Measurements from ENCODE around the gene MKNK2.
"Not testable (repeated sequence)": the region's sequence is repeated elsewhere in the genome, so short reads cannot be mapped to it uniquely, and the experiment has no call there.

Gene MKNK2

DNA sequence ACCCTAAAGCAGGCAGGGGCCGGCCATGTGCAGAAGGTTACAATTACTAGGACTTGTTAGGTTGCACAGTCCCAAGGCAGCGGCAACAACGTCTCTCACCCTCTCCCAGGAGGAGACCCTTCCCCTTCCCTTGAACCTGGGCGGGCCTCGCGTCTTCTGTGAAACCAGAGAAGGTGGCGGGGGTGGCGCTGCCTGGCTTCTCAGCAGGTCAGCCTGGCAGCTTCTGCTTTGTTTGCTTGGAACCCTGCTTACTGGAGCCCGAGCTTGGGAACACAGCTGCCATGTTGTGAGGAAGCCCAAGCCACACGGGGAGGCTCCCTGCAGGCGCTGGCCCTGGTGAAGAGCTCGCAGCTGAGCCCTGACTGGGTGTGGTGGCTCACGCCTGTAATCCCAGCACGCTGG lies 15.5 kb downstream of the MKNK2 start:
- H3K9me3 Mint-ChIP-seq = peaks cover 3% of the 10 kb centered on the region
- DNase-seq (ENCODE audit: low spot score in 2 of 2) (no peak), ATAC-seq (no peak)
- H3K27ac Mint-ChIP-seq = no peak overlapping the region
- H3K36me3 Mint-ChIP-seq = peaks cover 60% of the 10 kb centered on the region
- H3K4me3 Mint-ChIP-seq = no peak overlapping the region
- H3K4me1 Mint-ChIP-seq = peaks cover 33% of the 10 kb centered on the region

DNA sequence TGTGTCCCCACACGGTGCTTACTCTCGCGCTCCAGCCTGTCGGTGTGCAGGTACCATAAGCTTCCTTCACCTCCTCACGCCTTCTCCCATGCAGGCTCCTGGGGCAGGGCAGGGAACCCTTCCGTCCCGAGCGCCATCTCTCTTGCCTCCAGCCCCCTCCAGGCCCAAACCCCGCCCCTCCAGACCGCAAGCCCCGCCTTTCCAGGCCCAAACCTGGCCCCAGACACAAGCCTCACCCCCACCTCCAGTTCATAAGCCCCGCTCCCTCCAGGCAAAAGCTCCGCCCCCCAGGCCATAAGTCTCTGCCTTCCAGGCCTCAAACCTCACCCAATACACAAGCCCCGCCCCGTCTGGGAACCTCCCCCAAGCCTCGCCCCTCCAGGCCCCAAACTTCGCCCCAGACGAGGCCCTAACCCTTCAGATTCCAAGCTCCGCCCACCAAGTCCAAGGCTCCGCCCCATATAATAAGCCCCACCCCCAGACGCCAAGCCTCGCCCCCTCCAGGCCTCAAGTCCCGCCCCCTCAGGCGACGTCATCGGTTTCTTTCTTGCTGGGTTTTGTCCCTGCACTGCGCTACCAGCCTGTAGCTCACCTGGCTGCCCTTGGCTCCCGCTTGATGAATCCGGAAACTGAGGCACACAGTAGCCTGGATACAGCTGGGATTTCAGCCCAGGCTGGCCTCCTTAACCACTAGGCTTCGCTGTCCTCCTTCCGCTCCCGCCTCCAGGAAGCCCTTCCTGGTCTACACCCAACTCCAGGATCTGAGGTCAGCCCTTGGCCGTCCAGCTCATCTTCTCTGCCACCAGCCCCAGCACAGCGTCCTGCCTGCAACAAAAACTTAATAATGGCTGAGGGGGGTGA lies 16.1 kb downstream of the MKNK2 start:
- Mint-ChIP-seq H3K27ac (peak overlapping the region; percentile 40), H3K9me3 (peaks cover 3% of the 10 kb centered on the region), H3K4me1 (peaks cover 33% of the 10 kb centered on the region), H3K4me3 (no peak overlapping the region), H3K36me3 (peaks cover 54% of the 10 kb centered on the region)
- peak; percentile 60 to 89 for DNase-seq (ENCODE audit: low spot score in 2 of 2)
- ATAC-seq = peak; percentile 42

DNA sequence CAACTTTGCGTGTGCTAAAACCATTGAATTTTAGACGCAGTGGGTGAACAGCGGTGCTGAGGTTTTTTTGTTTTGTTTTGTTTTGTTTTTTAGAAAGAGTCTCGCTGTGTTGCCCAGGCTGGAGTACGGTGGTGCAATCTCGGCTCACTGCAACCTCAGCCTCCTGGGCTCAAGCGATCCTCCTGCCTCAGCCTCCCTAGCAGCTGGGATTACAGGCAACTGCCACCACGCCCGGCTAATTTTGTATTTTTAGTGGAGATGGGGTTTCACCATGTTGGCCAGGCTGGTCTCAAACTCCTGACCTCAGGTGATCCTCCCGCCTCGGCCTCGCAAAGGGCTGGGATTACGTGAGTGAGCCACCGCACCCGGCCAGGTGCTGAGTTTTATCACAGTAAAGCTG lies 16.8 kb downstream of the MKNK2 start:
- peaks cover 29% of the 10 kb centered on the region for H3K4me1 Mint-ChIP-seq
- ATAC-seq; H3K4me3 Mint-ChIP-seq; H3K9me3 Mint-ChIP-seq; DNase-seq (ENCODE audit: low spot score in 2 of 2); H3K27ac Mint-ChIP-seq: not testable (repeated sequence)
- peaks cover 47% of the 10 kb centered on the region for H3K36me3 Mint-ChIP-seq

DNA sequence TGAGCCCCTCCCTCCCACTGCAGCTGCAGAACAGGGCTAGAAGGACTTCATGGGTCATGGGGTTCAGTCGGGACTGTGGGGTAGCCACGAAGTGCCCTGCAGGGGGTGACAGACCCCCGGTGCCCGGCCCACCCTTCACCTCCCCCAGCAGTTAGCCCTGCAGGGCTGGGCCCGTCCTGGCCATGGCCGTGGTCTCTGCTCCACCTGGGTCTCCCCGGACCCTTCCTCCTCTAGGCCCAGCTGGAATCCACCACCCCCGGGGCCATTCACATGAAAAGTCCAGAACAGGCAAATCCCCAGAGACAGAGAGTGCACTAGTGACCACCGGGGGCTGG lies 17.3 kb downstream of the MKNK2 start:
- no peak overlapping the region for H3K4me3 Mint-ChIP-seq

DNA sequence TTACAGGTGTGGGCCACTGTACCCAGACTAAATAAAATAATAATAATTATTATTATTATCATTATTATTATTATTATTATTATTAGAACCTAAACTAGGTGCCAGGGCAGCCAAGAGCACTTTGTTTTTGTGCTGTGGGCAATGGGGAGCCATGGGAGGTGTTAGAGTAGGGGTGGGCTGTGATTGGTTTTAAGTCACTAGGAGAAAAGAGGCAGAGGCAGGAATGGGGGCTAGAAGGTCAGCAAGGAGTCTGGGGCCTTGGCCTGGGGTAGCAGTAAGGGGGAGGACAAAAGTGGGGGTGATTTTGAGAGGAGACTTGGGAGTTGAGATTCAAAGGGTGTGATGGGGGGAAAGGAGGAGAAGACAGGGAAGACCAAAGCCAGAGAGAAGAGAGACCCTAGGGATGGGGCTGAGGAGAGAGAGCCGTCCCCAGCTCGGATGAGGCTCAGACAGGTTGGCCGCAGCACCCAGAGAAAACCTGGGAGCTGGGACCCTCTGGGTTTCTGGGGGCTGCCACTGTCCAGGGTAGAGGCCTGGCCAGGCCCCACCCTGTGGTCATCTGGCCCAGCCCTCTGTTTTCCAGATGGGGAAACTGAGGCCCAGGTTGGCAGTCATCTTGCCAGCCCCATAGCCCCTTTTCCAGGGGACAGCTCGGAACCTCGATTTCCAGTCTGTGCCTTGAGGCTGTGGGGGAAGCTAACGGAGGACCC lies 17.8 kb downstream of the MKNK2 start:
- Mint-ChIP-seq H3K27ac (peak overlapping the region; percentile 93), H3K9me3 (peaks cover 3% of the 10 kb centered on the region), H3K4me3 (peak overlapping the region; percentile 74), H3K4me1 (peaks cover 27% of the 10 kb centered on the region), H3K36me3 (peaks cover 37% of the 10 kb centered on the region)
- no peak for ATAC-seq
- DNase-seq (ENCODE audit: low spot score in 2 of 2) = no peak

More for the DNA sequence above, 17.3 kb downstream of the MKNK2 start:
- Mint-ChIP-seq H3K36me3 (peaks cover 42% of the 10 kb centered on the region), H3K9me3 (peaks cover 3% of the 10 kb centered on the region), H3K27ac (no peak overlapping the region), H3K4me1 (peaks cover 27% of the 10 kb centered on the region)
- DNase-seq (ENCODE audit: low spot score in 2 of 2) (no peak), ATAC-seq (no peak)

DNA sequence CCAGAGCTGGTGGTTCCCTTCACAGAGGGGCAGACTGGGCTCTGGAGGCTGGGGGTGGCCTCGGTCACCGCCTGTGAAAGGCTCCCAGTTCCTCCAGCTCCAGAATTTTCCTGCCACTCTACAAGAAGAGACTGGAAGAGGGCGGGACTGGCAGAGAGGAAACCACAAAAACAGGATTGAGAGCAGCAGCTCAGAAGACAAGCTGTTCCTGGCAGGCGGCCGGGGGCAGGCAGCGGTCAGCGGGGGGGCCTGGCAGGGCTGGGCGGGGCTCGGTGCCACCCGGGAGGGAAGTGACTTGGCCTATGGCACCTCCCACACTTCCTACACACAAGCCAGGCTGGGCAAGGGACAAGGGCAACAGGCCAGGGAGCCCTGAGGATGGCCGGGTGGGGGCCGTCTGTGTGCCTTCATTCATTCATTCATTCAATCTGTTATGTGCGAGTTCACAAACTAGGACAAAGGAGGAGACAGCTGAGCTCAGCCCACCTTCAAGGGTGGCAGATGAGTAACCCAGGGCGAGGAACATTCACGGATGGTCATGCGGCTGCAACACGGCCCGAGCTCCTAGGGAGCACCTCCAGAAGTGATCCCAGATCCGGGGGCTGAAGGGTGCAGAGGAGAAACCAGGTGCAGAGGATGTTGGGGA lies 18.6 kb downstream of the MKNK2 start:
- Mint-ChIP-seq H3K4me1 (peaks cover 28% of the 10 kb centered on the region), H3K36me3 (peaks cover 28% of the 10 kb centered on the region), H3K4me3 (peak overlapping the region; percentile 74), H3K27ac (peak overlapping the region; percentile 93), H3K9me3 (peaks cover 3% of the 10 kb centered on the region)
- ATAC-seq (peak; percentile 70), DNase-seq (ENCODE audit: low spot score in 2 of 2) (peak in 1 of 2 donors; percentile 72)

DNA sequence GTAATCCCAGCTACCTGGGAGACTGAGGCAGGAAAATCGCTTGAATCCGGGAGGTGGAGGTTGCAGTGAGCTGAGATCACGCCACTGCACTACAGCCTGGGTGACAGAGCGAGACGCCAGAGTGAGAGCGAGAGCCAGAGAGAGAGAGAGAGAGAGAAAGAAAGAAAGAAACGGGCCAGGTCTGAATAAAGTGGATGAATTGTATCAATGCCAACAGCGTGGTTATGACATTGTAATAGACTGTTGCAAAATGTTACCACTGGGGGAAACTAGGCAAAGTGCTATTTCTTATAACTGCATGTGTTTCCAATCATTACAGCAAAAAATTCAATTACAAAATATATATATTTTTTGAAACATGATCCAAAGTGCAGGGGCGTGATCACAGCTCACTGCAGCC lies 23.7 kb downstream of the MKNK2 start:
- H3K4me1 Mint-ChIP-seq = peaks cover 12% of the 10 kb centered on the region
- no peak overlapping the region for H3K4me3 Mint-ChIP-seq
- DNase-seq (ENCODE audit: low spot score in 2 of 2) (no peak), ATAC-seq (no peak)
- H3K36me3 Mint-ChIP-seq = peaks cover 4% of the 10 kb centered on the region
- H3K27ac Mint-ChIP-seq = no peak overlapping the region
- no peaks in the 10 kb centered on the region for H3K9me3 Mint-ChIP-seq

DNA sequence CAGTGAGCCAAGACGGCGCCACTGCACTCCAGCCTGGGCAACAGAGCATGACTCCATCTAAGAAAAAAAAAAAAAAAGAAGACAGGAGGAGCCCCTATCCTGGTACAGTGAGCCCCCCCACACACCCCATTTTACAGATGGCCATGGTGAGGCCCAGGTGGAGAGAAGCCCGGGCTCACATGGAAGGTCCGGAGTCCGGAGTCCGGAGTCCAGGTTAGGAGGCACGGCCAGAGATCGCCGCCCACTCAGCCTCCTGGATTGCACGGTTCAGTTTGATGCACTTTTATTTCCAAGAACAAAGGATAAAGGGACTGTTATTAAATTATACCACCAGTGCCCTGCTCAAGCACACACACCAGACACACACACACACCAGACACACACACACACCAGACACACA lies 24.3 kb downstream of the MKNK2 start:
- Mint-ChIP-seq H3K9me3 (no peaks in the 10 kb centered on the region), H3K4me1 (peaks cover 6% of the 10 kb centered on the region), H3K27ac (no peak overlapping the region), H3K36me3 (no peaks in the 10 kb centered on the region), H3K4me3 (no peak overlapping the region)
- ATAC-seq = no peak
- DNase-seq (ENCODE audit: low spot score in 2 of 2) = no peak

DNA sequence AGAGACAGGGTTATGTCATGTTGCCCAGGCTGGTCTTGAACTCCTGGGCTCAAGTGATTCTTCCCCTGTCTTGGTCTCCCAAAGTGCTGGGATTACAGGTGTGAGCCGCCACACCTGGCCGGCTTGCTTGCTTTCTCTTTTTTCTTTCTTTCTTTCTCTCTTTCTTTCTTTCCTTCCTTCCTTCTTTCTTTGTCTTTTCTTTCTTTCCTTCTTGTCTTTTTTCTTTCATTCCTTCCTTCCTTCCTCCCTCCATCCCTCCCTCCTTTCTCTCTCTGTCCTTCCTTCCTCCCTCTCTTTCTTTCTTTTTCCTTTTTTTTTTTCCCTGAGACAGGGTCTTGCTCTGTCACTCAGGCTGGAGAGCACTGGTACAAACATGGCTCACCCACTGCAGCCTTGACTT lies 28.8 kb downstream of the MKNK2 start:
- Mint-ChIP-seq H3K27ac (no peak overlapping the region), H3K4me3 (no peak overlapping the region), H3K36me3 (no peaks in the 10 kb centered on the region), H3K4me1 (peaks cover 3% of the 10 kb centered on the region), H3K9me3 (no peaks in the 10 kb centered on the region)
- ATAC-seq (no peak), DNase-seq (ENCODE audit: low spot score in 2 of 2) (no peak)

DNA sequence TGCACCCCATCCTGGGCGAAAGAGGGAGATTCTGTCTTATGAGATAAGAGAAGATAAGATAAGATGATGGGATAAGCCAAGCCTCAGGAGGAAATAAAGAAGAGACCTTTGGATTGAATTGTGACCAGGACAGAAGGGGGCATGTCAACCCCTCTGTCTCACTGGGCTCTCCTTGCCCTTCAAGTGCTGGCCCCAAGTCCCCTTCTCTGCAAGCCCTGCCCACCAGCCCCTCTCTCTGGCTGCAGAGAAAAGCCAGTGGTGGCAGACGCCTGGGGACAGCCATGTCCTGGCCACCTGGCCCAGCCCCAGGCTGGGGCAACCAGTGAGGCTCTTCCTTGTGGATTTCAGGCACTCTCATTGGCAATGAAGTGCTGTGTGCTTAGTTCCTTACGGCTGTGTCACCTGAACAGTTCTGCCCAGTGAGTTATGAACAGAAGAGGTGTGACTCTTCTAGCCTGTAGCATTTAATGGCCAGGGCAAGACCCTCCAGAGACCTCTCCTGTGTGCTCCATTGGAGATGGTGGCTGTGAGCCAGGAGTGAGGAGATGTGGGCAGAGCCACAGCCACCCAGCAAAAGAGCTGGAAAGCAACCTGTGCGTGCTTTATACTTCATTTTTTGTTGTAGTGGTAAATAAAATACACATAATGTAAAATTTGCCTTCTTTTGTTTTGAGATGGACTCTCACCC lies 29.4 kb downstream of the MKNK2 start:
- Mint-ChIP-seq H3K36me3 (no peaks in the 10 kb centered on the region), H3K9me3 (no peaks in the 10 kb centered on the region), H3K27ac (no peak overlapping the region), H3K4me1 (peaks cover under 1% of the 10 kb centered on the region), H3K4me3 (no peak overlapping the region)
- no peak for DNase-seq (ENCODE audit: low spot score in 2 of 2)
- no peak for ATAC-seq

DNA sequence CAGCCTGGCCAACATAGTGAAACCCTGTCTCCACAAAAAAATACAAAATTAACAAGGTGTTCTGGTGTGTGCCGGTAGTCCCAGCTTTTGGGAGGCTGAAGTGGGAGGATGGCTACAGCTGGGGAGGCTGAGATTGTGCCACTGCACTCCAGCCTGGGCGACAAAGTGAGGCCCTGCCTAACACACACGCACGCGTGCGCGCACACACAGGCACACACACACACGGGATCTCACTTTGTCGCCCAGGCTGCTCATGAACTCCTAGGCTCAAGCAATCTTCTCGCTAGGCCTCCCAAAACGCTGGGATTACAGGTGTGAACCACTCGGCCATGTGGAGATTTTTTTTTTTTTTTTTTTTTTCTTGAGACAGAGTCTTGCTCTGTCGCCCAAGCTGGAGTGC lies 32.3 kb downstream of the MKNK2 start:
- no peak overlapping the region for H3K27ac Mint-ChIP-seq
- peaks cover 12% of the 10 kb centered on the region for H3K4me1 Mint-ChIP-seq
- no peaks in the 10 kb centered on the region for H3K36me3 Mint-ChIP-seq
- DNase-seq (ENCODE audit: low spot score in 2 of 2) = no peak
- no peak for ATAC-seq
- H3K4me3 Mint-ChIP-seq = no peak overlapping the region
- no peaks in the 10 kb centered on the region for H3K9me3 Mint-ChIP-seq

DNA sequence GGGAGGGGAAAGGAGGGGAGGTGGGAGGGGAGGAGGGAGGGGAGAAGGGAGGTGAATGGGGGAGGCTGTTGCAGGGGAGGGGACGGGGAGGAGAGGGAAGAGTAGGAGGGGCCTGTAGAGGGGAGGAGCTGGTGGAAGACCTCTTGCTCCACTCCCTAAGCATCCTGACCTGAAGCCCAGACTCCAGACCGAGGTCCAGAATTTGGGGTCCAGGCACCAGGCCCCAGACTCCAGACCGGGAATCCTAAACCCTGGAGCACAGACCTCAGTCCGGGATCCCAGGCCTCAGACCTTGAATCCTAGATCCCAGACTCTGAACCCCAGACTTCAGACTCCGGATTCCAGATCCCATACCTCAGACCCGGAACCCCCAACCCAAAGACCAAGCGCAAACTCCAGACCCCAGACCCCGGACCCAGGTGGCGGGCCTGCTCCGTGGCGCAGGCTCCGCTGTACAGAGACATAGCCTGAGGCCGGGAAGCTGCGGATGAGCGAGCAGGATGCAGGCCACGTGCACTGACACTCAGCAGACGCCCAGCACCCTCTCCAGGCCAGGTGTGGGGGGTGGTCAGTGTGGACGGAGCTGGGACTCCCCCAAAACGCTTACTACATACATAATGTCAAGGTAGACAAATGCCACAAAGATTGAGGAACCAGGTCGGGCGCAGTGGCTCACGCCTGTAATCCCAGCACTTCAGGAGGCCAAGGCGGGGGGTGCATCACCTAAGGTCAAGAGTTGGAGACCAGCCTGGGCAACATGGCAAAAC lies 34.8 kb downstream of the MKNK2 start:
- Mint-ChIP-seq H3K9me3 (no peaks in the 10 kb centered on the region), H3K36me3 (no peaks in the 10 kb centered on the region), H3K4me1 (peaks cover 20% of the 10 kb centered on the region), H3K4me3 (peak overlapping the region; percentile 64), H3K27ac (peak overlapping the region; percentile 37)
- ATAC-seq (peak; percentile 69), DNase-seq (ENCODE audit: low spot score in 2 of 2) (peak in 1 of 2 donors; percentile 60)

DNA sequence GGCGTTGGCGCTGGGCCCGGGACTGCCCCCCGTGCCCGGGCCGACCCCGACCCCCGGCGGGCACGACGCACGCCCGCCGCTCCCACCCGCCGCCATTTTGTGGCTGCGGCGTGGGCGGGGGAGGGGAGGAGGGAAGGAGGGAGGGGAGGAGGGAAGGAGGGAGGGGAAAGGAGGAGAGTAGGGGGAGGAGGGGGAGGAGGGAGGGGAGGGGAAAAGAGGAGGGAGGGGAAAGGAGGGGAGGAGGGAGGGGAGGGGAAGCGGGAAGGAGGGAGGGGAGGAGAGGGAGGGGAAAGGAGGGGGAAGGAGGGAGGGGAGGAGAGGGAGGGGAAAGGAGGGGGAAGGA lies 35.5 kb downstream of the MKNK2 start, which contains the start of gene BTBD2:
Gene BTBD2, minus strand, starts transcription at position 107 of the 343 bp plus-strand sequence. Its CDS starts 11 bp downstream, at position 96.
- Mint-ChIP-seq H3K27ac (peak within 1 kb of the TSS; percentile 45), H3K4me3 (peak within 1 kb of the TSS; percentile 66)
- ATAC-seq = no peak

DNA sequence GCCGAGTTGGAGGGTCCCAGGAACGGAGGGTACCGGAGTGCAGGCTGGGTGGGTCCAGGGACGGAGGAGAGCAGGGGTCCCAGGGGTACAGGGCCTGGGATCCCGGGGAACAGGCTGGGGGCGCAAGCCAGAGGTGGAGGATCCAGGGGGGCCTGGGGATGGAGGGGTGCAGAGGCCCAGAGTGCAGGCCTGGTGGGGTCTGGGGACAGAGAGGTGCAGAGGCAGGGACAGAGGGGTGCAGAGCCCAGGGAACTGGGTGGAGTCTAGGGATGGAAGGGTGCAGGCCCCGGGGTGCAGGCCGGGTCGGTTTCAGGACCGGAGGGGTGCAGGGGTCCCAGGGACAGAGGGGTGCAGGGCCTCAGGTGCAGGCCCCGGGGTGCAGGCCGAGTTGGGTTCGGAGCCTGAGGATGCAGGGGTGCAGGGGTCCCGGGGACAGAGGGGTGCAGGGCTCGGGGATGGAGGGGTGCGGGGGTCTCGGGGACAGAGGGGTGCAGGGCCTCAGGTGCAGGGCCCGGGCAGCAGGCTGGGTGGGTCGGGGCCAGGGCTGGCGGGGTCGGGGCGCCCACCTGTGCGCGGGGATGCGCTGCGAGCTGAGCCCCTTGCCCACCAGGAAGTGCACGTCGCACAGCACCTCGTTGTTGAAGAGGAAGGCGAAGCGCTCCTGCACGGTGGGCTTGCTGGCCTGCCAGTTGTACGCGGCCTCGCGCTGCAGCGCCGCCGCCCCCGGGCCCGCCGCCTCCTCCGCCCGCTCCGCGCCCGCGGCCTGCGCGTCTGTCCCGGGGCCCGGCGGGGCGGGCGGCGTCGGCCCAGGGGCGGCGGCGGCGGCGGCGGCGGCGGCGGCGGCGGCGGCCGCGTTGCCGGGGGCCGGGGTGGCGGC lies 36.1 kb downstream of the MKNK2 start:
- DNase-seq (ENCODE audit: low spot score in 2 of 2) = peak; percentile 32 to 64
- peak; percentile 60 for ATAC-seq
- H3K4me1 Mint-ChIP-seq = peaks cover 30% of the 10 kb centered on the region
- H3K9me3 Mint-ChIP-seq = no peaks in the 10 kb centered on the region
- peak overlapping the region; percentile 66 for H3K4me3 Mint-ChIP-seq
- peaks cover 6% of the 10 kb centered on the region for H3K36me3 Mint-ChIP-seq
- H3K27ac Mint-ChIP-seq = peak overlapping the region; percentile 45

More for the DNA sequence above, 35.5 kb downstream of the MKNK2 start, which contains the start of gene BTBD2:
- Mint-ChIP-seq H3K36me3 (peaks cover under 1% of the 10 kb centered on the region), H3K9me3 (no peaks in the 10 kb centered on the region), H3K4me1 (peaks cover 26% of the 10 kb centered on the region)
- DNase-seq (ENCODE audit: low spot score in 2 of 2) = peak in 1 of 2 donors; percentile 40

Data from stimulated activated effector memory CD8-positive, alpha-beta T cell treated with anti-CD3 and anti-CD28 coated beads, Interleukin-12 subunit alpha, Interleukin-12 subunit beta, amount 100 ng/mL, for 72 hours (primary cell).